ENCODE measurements around the gene GALNT14.

Gene GALNT14

DNA sequence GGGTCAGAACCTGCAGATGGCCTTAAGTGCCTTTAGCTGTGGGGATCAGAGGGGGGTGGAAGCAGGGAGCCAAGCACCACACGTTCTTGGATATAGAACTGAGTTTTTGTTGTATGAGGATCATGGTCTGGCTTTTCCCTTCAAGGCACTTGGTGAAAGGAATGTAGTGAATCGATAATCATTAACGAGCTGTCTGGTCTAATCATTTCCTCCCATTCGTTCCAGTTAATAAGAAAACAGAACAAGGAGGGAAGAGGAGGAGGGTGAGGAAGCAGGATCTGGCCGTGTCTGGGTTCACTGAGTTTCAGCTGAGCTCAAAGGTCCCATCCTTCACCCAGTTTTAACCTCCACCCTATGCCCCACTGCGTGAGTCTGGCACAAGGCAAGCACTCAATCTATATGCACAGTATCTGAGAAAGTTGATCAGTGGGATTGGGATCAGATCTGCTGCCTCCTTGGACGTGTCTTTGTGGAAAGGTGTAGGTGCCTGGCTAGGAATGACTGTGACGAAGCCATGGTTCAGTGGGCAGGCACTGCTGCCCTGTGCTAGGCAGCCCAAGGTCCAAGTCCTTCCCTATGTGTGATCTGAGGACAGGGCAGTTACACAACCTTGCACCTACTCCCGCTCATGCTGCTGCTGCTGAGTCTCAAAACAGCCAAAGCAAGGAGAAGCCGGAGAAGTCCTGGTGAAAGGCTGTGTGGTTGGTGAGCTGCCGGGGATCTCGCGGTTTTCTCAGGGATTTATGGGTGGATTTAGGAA lies 54.8 kb downstream of the GALNT14 start:
- no peak for DNase-seq

DNA sequence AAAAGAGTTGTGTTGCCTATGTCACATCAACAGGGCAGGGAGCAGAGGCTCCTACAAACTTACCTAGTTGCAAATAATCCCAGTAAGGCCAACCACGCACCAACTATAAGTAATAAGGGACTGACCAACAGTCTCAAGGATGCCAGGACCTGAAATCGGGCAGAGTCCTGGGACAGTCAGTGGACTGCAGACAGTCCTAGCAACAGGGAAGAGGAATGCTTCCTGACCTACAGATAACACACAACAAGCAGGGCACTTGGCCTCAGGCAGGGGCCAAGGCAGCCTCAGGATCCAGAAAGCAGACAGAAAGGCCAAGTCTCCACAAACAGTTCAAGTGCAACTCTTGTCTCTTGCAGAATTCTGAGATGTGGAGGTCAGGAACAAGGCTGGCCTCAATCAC lies 56.2 kb downstream of the GALNT14 start:
- DNase-seq: no peak

DNA sequence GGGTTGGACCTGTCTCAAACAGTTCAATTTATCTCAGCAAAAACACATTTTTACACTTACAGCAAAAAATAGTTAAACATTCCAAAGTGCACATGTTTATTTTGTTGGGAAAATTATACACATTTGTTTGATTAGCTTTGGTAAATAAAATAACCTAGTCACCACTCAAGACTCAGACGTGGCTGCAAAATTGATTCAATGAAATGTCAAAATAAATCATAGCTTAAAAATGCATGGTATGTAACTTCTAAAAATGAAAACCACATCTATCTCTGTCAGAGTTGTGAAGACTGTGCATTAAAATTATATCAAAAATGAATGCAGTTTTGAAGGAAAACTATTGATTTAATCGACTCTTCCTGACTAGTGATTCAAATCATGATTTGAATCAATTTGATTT lies 56.7 kb downstream of the GALNT14 start:
- DNase-seq: no peak

DNA sequence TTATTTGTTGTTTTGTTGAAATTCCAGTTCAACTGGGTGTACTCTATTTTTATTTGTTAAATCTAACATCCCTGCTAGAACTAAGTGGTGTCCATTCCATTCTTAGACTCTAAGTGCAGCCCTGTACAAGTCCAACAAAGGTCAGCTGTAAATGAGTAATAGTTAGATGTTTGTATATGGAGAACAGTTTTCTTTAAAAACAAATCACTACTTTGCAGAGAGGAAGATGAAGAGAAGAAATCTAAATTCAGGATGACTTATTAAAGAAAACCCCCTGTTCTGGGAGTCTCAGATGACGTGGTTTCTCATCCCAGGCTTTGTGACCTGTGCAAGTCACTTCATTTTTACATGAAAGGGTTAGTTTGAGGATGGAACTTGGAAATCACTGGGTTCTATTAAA lies 57.9 kb downstream of the GALNT14 start:
- no peak for DNase-seq

DNA sequence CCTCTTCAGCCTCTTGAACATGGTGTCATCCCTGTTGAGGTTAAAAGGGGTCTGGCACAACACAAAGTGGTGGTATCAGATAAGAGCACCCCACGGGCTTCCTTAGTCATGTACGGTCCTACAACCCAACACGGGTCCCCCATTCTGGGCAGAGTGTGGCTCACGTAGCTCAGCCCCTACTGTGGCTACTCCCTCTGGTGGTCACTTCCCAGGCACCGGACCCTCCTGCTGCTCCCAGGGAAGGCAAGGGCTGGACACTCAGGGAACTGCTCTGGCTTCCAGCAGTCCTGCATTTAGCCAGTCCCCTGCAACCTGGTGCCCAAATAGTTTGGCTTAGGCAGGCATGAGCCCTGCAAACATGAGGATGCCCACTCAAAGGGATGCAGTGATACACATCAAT lies 58.6 kb downstream of the GALNT14 start:
- no peak for DNase-seq

DNA sequence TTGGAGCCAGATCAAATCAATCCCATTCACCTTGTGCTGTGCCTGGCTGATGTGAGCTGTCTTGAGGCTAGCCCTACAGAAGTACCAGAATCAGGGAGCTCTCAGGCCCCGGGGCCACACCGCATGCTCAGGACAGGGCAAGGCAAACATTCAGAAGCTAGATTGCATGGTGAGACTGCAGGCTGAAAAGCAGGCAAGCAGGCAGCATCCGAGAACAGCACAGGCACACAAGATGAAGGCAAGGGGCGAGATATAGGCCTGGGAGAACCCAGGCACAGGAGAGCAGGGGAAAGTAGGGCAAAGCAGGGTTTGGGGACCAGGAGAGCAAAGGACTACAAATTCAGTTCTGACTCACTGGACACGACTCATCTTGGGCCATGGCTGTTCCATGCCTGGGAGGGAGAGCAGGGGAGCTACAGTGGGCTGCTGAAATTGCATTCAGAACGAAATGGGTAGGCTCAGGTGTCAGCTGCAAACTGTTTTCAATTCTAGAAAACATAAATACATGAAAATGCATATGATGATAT lies 59.6 kb downstream of the GALNT14 start:
- no peak for DNase-seq

DNA sequence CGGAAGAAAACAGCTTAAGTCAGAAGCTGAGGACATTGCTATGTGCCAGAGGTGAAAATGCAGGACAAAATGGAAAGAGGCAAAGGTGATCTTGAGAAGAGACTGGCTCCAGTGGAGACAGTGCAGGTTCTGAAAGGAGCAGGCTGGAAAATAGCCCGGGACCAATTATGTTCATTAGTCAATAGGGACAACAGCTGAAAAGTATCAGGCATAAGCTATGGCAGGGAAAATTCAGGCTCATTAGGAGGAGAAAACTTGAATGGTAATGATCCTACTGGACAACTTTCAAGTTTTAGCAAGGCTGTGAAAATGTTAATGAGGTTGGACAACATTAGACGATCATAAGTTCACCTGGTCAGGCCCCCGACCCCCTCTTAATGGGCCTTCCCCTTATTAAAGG lies 60.2 kb downstream of the GALNT14 start:
- no peak for DNase-seq

DNA sequence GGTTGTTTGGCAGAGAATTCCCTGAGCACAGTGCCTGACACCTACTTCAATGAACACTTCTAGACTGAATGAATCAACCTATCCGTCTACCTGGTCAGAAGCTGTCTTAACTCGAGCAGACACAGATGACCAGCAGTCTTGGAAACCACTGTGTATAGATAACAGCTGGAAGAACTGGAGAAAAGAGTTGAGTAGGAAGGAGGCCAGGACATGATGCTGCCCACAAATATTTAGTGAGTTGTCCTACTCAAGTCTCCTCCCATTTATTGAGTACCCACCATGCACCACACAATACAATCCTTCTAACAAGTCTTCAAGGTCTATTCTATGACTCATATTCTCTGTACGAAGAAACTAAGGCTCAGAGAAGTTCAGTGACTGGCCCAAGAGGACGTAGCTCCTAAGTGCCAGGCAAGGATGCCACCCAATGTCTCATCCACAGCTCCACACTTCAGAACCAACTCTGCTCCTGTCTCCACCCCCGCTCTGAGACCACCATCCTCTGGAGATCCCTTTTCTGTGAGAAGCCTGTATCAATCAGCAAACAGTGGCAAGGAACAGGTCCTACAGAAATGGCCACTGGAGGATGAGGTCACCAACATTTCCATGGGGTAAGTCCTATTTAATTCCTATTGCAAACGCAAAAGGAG lies 62.2 kb downstream of the GALNT14 start:
- no peak for DNase-seq

DNA sequence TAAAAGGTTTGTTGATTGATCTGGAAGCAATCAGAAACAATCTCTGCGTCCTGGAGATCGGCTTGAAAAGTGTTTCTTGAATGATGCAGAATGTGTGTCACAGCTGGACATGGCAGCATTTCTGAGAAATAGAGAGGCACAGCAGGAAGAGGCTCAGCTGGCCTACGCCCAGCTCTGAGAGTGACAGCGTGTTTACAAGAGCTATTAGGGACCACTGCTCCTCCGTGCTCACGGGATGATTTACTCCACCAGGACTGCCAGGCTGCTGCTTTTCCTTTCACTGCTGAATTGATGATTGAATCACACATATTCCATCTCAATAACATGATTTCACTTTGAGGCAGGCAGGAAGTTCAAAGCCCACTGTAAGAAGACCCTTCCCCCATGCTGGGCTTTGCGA lies 62.8 kb downstream of the GALNT14 start:
- DNase-seq: no peak

DNA sequence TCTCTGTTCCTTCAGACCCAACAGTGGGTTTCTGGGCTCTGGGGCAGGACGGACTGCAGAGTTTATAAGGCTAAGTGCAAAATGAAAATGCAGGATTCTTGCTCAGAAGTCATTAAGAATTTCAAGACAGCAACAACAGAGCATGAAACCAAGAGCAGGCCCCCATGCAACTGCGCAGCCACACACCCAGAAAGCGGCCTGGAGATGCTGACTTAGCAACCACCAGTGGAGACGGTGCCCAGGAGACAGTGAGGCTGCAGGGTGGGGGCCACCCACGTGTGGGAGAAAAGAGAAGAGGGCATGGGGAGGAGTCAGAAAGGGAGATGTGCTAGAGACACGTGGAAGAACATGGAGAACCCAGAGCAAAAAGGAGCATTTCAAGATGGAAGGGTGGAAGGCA lies 66.5 kb downstream of the GALNT14 start:
- DNase-seq: no peak

DNA sequence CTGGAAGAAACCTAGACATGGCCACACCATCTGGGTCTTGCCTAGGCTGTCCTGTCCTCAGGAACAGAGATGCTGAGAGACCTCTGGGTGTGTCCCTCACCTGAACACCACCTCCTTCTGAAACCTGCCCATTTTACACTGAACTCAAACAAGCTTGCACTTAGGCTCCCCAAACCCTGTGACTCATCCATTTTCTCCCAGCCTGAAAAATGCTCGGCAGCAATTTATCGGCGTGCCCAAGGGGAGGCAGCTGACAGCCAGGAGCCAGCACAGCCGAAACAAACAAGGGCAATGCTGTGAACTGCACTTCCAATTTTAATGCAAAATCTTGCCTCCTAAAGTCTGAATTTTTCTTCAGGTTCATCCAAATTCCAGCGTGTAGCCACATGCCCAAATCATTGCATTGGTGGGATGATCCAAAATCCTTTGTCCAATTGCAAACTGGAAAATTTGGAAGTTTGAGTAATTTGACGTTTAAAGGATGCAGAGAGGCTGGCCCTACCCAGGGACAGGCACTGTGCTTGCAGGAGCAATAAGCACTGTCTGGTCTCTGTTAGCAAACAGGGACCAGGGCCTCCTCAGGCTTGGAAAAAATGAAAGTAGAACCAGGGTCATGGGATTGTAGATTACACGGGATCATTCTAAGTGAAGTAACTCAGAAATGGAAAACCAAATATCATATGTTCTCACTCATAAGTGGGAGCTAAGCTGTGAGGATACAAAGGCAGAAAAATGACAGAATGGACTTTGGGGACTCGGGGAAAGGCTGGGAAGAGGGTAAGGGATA lies 67.7 kb downstream of the GALNT14 start:
- no peak for DNase-seq

DNA sequence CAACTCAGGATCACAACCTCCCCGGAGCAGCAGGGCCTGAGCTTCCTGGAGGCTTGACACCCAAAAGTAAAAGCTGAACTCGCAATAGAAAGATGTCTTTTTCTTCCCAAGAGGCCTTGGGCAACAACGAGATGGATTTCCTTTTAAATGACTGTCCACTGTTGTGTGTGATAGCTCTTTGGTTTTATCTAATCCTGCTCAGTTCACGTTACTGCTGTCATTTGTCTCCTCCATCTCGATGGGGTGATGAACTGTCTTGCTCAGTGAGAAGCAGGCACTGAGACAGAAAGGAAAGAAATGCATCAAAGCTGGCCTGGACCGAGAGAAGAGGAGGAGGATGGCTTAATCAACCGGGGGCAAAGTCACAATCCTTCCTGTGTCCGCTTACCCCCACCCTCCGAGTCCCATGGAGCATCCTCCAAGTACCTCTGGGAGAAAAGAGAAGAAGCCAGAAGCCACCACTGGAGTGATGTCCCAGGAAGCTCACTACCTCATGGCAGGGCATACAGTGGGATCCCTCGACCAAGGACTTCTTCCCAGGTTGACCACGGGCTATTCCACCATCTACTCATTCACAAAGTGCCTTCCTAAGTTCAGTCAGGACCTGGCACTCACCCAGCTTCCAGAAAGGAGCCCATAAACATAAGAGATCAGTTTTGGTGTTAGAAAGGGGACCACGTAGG lies 68.5 kb downstream of the GALNT14 start:
- DNase-seq: no peak

DNA sequence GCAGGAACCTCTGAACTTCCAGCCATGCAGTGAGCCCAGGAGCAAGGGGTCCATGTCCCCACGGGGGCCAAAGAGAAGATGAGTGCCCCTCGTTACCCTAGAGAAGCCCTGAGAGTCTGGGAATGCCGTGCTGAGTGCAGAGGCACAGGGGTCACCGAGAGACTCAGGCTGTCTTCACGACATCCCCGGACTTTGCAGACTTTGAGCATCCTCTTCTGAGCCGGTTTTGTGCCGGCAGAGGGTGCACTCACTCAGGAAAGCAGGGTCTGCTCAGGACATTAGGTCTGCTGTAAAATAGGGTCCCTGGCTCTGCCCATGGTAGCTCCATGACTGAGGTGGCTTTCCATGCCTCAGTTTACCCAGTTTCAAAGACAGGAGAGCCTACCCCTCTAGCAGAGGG lies 71.0 kb downstream of the GALNT14 start:
- DNase-seq: no peak

DNA sequence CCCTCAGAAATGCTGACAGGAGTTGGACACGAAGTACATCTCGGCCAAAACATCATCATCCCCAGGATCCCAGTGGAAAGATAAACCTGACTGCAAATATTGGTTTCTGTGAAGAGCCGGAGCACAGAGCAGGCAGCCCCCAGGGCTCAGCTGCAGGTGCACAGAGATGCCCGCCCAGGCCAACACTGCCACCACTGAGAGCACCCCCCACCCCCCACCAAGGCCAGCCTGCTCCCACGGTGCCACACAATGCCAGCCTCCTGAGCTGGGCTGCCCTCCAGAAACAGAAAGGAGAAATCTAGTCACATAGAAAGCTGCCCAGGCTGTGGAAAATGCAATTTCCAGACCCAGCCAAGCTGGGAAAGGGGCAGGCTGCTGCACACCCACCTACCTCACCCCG lies 71.7 kb downstream of the GALNT14 start:
- no peak for DNase-seq

DNA sequence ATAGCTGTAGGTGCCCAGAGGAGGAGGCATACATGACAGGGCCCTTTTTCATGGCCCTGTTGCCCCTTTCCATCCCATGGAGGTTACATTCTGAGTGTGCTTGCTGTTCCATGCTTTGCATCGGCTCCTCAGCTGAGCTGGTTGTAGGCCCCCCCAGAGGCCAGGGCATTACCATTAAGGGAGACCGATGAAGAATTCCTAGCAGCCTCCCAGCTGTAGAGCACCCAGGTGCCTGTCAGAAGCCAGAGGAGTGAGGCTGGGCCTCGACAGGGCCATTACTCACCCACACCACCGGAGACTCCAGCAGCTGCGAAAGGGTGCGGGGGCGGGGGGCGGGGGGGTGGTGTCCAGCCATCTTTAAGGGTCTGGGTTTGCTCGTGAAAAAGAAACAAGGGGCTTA lies 72.2 kb downstream of the GALNT14 start:
- DNase-seq: no peak

DNA sequence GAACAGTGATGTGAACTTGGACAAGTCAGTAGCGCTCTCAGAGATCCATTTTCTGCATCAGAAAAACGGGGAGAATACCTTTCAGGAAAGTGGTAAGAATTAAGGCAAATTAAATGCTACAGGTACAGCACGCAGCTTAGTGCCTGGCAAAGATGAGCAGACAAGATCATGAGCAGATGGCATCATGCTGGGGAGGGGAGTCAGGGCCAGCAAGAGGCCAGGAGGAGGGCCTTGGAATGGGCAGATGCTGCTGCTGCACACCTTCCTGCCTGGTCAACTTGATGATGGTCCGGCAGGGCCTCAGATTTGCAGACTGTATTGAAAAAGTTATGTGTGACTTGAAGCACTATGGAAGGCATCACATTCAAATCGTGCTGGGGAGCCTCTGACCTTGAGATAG lies 72.9 kb downstream of the GALNT14 start:
- no peak for DNase-seq

DNA sequence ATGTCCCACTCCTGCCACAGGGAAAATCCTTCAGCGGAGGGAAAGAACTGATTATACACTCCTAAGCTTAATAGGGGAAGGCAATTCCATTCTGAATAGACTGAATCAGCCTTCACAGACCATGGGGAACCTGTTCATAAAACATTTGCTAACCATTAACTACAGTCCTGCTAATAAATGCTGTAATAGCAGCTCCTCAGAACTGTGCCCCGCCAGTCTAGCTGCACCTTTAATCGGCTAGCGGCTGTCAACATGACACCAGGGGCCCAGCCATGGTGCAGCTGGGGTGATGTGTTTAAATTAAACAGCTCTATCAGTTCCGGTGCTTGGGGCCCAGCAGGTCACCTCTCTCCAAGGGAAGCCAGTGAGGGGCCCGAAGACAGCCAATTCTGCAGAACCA lies 77.8 kb downstream of the GALNT14 start:
- DNase-seq: no peak

DNA sequence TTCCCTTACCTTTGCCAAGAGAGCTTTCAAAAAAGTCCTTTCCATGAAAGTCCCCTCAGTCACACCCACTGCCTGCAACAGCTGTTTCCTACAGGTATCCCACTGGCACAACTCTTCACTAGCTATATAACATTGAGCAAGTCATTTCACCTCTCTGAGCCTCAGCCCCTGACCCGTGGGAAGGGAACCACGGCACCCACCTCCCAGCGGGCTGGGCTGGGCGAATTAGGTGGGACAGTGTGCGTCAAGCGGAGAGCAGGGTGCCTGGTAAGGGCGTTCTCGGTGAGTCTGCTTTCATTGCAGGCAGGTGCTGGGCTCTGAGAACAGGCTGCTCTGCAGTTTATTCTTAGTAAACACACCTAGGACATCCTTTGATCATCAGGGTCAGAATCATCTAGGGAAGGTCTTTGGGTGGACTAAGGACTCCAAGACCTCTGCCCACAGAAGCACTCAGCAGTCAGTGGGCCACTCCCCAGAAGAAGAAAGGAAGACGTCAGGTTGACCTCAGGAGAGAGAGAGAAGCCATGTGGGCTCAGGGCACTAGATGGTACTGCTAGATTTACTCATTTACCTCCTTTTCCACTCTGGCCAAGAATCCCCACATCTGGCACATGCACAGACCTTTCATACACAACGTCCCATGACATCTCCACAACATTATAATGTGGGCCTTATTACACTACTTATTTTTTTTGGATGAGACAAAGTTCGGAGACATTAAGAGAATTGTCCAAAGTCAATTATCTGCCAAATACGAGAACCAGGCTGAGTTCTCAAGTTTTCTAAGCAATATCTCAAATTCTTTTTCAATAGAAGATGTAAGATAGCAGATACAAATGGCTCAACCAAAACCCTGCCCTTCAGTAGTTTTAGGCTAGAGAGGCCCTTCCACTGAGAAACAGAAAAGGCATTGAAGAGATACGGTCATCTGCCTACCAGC lies 79.9 kb downstream of the GALNT14 start:
- no peak for DNase-seq

DNA sequence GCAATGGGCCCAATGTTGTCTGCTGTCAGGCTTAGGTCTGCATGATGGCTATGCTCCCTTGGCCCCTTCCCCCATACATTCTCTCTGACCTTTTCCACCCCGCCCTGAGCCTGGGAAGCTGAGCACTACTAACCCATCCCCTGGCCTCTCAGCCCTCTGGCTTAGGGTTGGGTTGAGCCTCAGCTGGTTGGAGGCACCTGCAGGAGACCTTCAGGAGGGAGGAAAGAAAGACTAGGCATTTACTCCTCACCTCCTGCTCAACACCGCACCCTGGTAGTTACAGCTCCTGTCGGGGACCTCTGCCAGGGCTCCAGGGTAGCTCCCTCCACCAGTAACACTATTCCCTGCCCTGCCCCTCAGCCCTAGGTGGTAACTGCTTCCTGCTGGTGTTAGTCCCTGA lies 80.5 kb downstream of the GALNT14 start:
- DNase-seq: no peak

DNA sequence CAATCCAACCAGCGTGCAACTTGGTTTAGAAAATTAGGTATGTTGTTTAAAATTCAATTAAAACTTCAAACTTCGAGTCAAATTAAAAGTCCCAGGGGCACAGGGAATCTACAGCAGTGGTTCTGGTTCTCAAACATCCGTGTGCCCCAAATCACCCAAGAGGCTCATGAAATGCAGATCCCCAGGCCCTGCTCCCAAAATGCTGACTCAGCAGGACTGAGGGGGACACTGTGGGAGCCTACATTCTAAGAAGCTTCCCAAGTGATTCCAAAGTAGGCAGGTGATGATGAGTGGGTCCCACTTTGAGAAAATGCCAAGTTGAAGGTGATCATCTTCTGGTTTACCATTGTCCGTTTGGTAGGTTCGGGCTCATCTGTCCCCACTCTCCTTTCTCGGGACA lies 82.3 kb downstream of the GALNT14 start:
- no peak for DNase-seq

DNA sequence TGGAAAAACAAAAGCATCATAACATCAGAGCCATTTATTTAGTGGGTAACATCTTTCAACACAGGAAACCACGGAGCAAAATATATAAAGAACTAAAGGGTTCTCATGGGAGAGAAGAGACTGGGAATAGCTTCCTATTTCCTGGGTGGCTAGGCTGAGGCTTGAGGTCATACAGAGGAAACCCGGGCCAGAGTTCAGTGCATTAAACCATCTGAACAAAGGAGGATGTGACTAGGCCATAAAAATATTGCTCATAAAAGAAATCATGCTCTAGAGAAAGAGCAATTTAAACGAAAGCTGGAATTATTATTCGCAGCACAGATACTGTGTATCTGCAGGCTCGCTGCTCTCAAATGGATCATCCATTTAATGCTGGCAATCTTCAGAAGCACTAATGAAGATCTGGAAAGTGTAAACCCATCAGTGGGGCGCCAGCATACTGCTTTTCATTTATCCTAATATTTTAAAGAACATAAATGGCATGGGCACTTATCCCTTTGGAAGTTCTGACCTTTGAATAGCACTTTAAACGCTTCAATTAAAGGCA lies 83.3 kb downstream of the GALNT14 start:
- no peak for DNase-seq
